Liver (tissue), 2 donors: ENCODE measurements around the gene NHS.

Experiments used
- TF ChIP-seq, protein P1 (sequence below): fragments of 150-350 bp; IDR thresholded peaks from 2 replicates; pipeline ENCODE4 v1.5.1; 2017; ENCODE audit warnings: improper control_type of control experiment, low read depth, low read length; ENCODE audit not compliant: missing input control
- TF ChIP-seq, protein P2 (sequence below): IDR thresholded peaks from 2 replicates; pipeline ENCODE4 v1.6.1; 2016; ENCODE audit warnings: antibody characterized with exemption
- donor health status: healthy.

DNA sequence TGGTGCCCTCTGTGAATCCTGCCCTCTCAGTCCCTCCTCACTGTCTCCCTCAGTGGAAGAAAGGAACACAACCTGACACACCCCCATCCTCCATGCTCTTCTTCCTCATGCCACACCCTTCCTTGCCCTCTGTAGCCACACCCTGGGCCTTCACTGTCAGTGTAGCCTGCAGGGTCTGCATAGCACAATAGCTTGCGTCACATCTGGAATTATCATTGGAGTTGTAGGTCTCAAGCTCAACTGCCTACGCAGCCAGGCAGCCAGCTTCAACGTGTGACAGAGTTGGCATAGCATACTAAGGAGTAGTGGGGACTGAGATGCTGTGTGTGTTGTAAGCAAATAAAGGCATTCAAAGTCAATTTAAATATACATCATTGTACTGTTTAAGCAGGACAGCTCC is 248.8 kb downstream of the NHS start:
- TF ChIP-seq, protein P1, sequence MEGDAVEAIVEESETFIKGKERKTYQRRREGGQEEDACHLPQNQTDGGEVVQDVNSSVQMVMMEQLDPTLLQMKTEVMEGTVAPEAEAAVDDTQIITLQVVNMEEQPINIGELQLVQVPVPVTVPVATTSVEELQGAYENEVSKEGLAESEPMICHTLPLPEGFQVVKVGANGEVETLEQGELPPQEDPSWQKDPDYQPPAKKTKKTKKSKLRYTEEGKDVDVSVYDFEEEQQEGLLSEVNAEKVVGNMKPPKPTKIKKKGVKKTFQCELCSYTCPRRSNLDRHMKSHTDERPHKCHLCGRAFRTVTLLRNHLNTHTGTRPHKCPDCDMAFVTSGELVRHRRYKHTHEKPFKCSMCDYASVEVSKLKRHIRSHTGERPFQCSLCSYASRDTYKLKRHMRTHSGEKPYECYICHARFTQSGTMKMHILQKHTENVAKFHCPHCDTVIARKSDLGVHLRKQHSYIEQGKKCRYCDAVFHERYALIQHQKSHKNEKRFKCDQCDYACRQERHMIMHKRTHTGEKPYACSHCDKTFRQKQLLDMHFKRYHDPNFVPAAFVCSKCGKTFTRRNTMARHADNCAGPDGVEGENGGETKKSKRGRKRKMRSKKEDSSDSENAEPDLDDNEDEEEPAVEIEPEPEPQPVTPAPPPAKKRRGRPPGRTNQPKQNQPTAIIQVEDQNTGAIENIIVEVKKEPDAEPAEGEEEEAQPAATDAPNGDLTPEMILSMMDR = no peak
- TF ChIP-seq, protein P2, sequence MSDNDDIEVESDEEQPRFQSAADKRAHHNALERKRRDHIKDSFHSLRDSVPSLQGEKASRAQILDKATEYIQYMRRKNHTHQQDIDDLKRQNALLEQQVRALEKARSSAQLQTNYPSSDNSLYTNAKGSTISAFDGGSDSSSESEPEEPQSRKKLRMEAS = no peak
